CD4-positive, alpha-beta T cell (primary cell): ENCODE data around the gene KLHL36. TPM values are rescaled to one million over a fixed set of nuclear protein-coding genes. Genes with fewer than 3 reads are reported as not detected.

ENCODE experiments used
- ATAC-seq: fragments of 200-7000 bp; cut with Tn5 transposase; one replicate; pipeline ENCODE4 v1.10.0; 2022; ENCODE audit warnings: mild to moderate bottlenecking; ENCODE audit not compliant: poor library complexity
- CTCF ChIA-PET: fragments of 350-600 bp; sonication (Branson Sonifier 250); formaldehyde crosslinking; loops from one replicate; lab custom pipeline; 2021; ENCODE audit warnings: antibody characterized with exemption, inconsistent platforms; lab: Charles Lee
- POLR2A ChIA-PET: fragments of 350-600 bp; sonication (Branson Sonifier 250); formaldehyde crosslinking; loops from one replicate; lab custom pipeline; 2021; ENCODE audit warnings: antibody characterized with exemption, inconsistent platforms; lab: Charles Lee
- DNase-seq, 14 experiments: peaks; one replicate each; pipeline ENCODE4 v3.0.0-alpha.2; 2013 to 2020; ENCODE audit warnings: mixed read lengths in 2 of 14
- H3K27ac ChIP-seq, 2 donors: one replicate each; pipeline versions ENCODE4 v1.5.1 to v1.7.0; 2013; ENCODE audit warnings: low read length in 2 of 2, low read depth in 1 of 2, mild to moderate bottlenecking in 1 of 2
- H3K27me3 ChIP-seq, 2 experiments: 1 replicate in 1 of 2; 2 replicates in 1 of 2; pipeline versions ENCODE4 v1.6.1 to v1.7.0; 2013; ENCODE audit warnings: low read length in 2 of 2, control low read depth in 1 of 2, mild to moderate bottlenecking in 1 of 2, moderate library complexity in 1 of 2; ENCODE audit not compliant: insufficient read depth in 2 of 2, control insufficient read depth in 1 of 2
- H3K36me3 ChIP-seq: one replicate; pipeline ENCODE4 v1.6.1; 2013; ENCODE audit warnings: low read length, control low read depth; ENCODE audit not compliant: insufficient read depth
- H3K4me1 ChIP-seq: one replicate; pipeline ENCODE4 v1.6.1; 2013; ENCODE audit warnings: low read length, control low read depth; ENCODE audit not compliant: insufficient read depth
- H3K4me3 ChIP-seq: one replicate; pipeline ENCODE4 v1.5.1; 2013; ENCODE audit warnings: mild to moderate bottlenecking, low read length, moderate library complexity
- H3K9me3 ChIP-seq, 2 experiments: 1 replicate in 1 of 2; 2 replicates in 1 of 2; pipeline versions ENCODE4 v1.6.1 to v1.7.0; 2013; ENCODE audit warnings: low read length in 2 of 2, mild to moderate bottlenecking in 2 of 2, control low read depth in 1 of 2, moderate library complexity in 1 of 2; ENCODE audit not compliant: control insufficient read depth in 1 of 2, insufficient read depth in 1 of 2
- H3K27ac Mint-ChIP-seq: one replicate; pipeline ENCODE4 v1.8.0; 2020; ENCODE audit warnings: mixed read lengths
- H3K27me3 Mint-ChIP-seq: one replicate; pipeline ENCODE4 v1.8.0; 2021; ENCODE audit warnings: mixed read lengths
- H3K36me3 Mint-ChIP-seq: one replicate; pipeline ENCODE4 v1.8.0; 2021; ENCODE audit warnings: low read depth, mixed read lengths
- H3K4me1 Mint-ChIP-seq: one replicate; pipeline ENCODE4 v1.8.0; 2021; ENCODE audit warnings: low read depth, mixed read lengths
- H3K4me3 Mint-ChIP-seq: one replicate; pipeline ENCODE4 v1.8.0; 2020; ENCODE audit warnings: mild to moderate bottlenecking, mixed read lengths
- H3K9me3 Mint-ChIP-seq: one replicate; pipeline ENCODE4 v1.8.0; 2020; ENCODE audit warnings: mixed read lengths
- intact Hi-C, 2 experiments: fragments of 100-400 bp; cut with DNase I in 1 of 2; cut with micrococcal nuclease in 1 of 2; formaldehyde crosslinking; loops; one replicate each; pipeline versions ENCODE4 v1.15.1 to v1.9.0; 2023 to 2025; cut with DNase I, micrococcal nuclease
- total RNA-seq, 174 experiments: library from RNA in 2 of 174; stranded (reverse) in 2 of 174; gene quantifications; one replicate each; pipeline ENCODE4 v1.2.3 and lab custom pipeline; 2021 to 2026
- TF ChIP-seq, protein P1 (sequence below): fragments of 200-600 bp; IDR thresholded peaks from one replicate; pipeline ENCODE4 v1.8.0; 2022; ENCODE audit warnings: antibody characterized with exemption, mild to moderate bottlenecking

Gene KLHL36
- total RNA-seq, 2 experiments from 2014 or later = 76.6 to 78.6 TPM

DNA sequence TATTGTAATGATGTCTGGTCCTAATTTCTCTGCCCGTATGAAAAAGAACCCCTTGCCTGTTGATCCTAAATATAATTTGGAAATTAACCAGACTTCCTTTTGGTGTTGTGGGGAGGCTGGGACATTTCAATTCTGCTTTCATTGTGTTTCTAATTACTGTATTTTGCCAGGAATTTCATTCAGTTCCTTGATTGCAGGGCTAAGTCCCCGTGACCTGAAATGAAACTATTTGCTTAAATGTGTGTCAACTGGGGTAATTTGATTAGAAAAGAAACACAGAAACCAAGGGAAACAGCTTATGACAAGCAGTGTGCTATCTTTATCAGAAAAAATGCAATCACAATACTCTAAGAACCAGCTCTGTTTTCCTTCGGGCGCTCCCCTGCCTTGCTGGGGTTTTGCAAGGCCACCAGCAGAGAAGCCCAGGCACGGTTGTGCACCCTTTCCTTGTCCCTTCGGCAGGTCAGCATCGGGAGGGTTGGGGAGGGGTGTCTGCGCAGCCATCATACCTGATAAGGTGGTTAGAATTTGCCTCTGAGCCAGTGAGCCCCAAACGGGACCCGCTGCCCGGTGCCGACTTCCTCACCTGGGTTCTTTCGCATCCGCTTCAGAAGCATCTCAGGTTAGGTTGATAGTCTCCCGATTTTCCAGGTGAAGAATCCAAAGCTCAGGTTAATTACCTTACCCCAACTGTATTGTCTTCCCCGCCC is 19.4 kb downstream of the KLHL36 start:
- peaks cover 57% of the 10 kb centered on the region for H3K36me3 Mint-ChIP-seq
- CTCF ChIA-PET = interaction anchor here (1.4 kb wide), 1 partner anchor 59 kb away, joined by 3 read pairs; no protein-coding TSS in a partner anchor

DNA sequence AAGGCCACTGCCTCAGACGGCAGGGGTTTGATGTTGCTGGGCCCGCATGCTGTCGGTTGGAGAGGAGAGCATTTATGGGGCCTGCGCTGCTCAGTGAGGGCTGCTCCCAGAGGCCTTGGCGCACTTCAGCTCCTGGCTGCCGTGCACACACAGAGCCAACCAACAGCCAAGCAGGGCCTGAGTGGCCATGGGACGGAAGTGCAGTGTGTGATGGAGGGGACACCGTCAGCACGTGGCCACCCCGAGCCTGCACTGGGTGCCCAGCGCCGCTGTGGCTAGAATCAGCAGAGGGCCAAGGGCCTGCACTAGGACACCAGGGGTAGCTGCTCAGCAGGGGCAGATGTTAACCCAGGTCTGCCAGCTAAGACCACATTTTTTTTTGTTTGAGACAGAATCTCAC is 21.8 kb downstream of the KLHL36 start:
- peaks cover 24% of the 10 kb centered on the region for H3K36me3 ChIP-seq
- H3K9me3 Mint-ChIP-seq = no peaks in the 10 kb centered on the region
- H3K9me3 ChIP-seq = no peaks in the 10 kb centered on the region
- no peak overlapping the region for H3K4me3 ChIP-seq
- no peak for DNase-seq
- no peaks in the 10 kb centered on the region for H3K27me3 ChIP-seq
- H3K4me1 Mint-ChIP-seq = peaks cover 10% of the 10 kb centered on the region
- TF ChIP-seq, protein P1, sequence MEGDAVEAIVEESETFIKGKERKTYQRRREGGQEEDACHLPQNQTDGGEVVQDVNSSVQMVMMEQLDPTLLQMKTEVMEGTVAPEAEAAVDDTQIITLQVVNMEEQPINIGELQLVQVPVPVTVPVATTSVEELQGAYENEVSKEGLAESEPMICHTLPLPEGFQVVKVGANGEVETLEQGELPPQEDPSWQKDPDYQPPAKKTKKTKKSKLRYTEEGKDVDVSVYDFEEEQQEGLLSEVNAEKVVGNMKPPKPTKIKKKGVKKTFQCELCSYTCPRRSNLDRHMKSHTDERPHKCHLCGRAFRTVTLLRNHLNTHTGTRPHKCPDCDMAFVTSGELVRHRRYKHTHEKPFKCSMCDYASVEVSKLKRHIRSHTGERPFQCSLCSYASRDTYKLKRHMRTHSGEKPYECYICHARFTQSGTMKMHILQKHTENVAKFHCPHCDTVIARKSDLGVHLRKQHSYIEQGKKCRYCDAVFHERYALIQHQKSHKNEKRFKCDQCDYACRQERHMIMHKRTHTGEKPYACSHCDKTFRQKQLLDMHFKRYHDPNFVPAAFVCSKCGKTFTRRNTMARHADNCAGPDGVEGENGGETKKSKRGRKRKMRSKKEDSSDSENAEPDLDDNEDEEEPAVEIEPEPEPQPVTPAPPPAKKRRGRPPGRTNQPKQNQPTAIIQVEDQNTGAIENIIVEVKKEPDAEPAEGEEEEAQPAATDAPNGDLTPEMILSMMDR = no peak
- peaks cover 10% of the 10 kb centered on the region for H3K4me1 ChIP-seq
- ChIA-PET CTCF (no interaction called here), POLR2A (interaction anchor here (0.6 to 1.6 kb wide), 2 partner anchors 14 to 1245 kb away, joined by 3 to 4 read pairs; no protein-coding TSS in a partner anchor)
- intact Hi-C loops = loop anchor here in 1 of 2 experiments (5.0 kb wide), 1 partner anchor 48 kb away; no protein-coding TSS in a partner anchor
- peaks cover 34% of the 10 kb centered on the region for H3K36me3 Mint-ChIP-seq
- H3K4me3 Mint-ChIP-seq = no peak overlapping the region
- no peak overlapping the region for H3K27ac ChIP-seq
- no peaks in the 10 kb centered on the region for H3K27me3 Mint-ChIP-seq
- H3K27ac Mint-ChIP-seq = no peak overlapping the region
- no peak for ATAC-seq

More for the DNA sequence above, 19.4 kb downstream of the KLHL36 start:
- Mint-ChIP-seq H3K4me1 (peaks cover 14% of the 10 kb centered on the region), H3K9me3 (no peaks in the 10 kb centered on the region), H3K4me3 (no peak overlapping the region), H3K27ac (no peak overlapping the region), H3K27me3 (no peaks in the 10 kb centered on the region)
- H3K9me3 ChIP-seq = no peaks in the 10 kb centered on the region
- ATAC-seq (no peak), DNase-seq (no peak)
- intact Hi-C loops = no loop called here
- H3K4me3 ChIP-seq = no peak overlapping the region
- TF ChIP-seq, protein P1 = no peak
- no peaks in the 10 kb centered on the region for H3K27me3 ChIP-seq
- POLR2A ChIA-PET = no interaction called here
- H3K27ac ChIP-seq = no peak overlapping the region
- H3K36me3 ChIP-seq = peaks cover 44% of the 10 kb centered on the region
- peaks cover 10% of the 10 kb centered on the region for H3K4me1 ChIP-seq

DNA sequence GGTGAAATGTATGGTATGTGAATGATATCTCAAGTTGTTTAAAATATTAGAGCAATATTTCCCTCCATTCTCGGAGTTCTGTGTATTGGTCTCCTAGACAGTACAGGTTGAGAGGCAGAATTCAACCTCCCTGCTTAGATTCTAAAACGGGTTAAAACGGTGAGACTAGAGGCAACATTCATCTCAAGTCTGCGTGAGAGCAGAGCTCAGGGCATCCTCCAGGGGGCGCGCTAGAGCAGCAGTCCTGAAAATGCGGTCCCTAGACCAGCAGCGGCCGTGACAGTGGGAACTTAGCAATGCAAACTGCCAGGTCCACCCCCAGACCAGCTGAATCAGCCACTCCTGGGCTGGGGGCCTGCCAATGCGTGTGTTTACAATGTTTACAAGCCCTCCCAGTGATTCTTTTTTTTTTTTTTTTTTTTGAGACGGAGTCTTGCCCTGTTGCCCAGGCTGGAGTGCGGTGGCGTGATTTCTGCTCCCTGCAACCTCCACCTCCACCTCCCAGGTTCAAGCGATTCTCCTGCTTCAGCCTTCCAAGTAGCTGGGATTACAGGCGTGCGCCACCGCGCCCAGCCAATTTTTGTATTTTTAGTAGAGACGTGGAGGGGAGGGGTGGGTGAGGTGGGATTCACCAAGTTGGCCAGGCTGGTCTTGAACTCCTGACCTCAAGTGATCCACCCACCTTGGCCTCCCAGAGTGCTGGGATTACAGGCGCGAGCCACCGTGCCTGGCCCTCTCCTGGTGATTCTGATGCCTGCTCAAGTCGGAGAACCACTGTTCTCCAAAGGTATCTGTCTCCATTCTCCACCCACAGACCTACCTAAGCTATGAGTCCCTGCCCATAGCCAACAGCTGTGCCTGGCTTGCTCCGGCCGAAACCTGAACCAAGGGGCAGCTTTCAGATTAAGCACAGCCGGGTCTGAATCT is 24.2 kb downstream of the KLHL36 start:
- no peaks in the 10 kb centered on the region for H3K9me3 Mint-ChIP-seq
- ATAC-seq (peak; percentile 96), DNase-seq (peak; percentile 68 to 90 (median 78))
- peaks cover 16% of the 10 kb centered on the region for H3K36me3 Mint-ChIP-seq
- Histone ChIP-seq H3K27me3 (no peaks in the 10 kb centered on the region), H3K36me3 (peaks cover 8% of the 10 kb centered on the region), H3K4me3 (no peak overlapping the region), H3K4me1 (peaks cover 6% of the 10 kb centered on the region), H3K9me3 (no peaks in the 10 kb centered on the region), H3K27ac (no peak overlapping the region)
- ChIA-PET POLR2A (interaction anchor here (0.6 to 1.2 kb wide), 4 partner anchors 28 to 64 kb away, joined by 3 to 4 read pairs (median 4); partner anchors contain the start of gene COTL1), CTCF (interaction anchor here (0.6 to 3.9 kb wide), 33 partner anchors 9 to 178 kb away, joined by 3 to 40 read pairs (median 4); partner anchors contain the start of gene KLHL36)
- H3K27me3 Mint-ChIP-seq = no peaks in the 10 kb centered on the region
- intact Hi-C loops = loop anchor here (1.0 to 5.0 kb wide), 3 partner anchors 50 to 54 kb away; no protein-coding TSS in a partner anchor
- peaks cover 10% of the 10 kb centered on the region for H3K4me1 Mint-ChIP-seq
- H3K4me3 Mint-ChIP-seq = no peak overlapping the region
- TF ChIP-seq, protein P1 = peak; percentile 98
- H3K27ac Mint-ChIP-seq = no peak overlapping the region
